Uterus (tissue), 4 donors: ENCODE measurements around the gene CDKN1B. TPM values are rescaled to one million over a fixed set of nuclear protein-coding genes. Genes with fewer than 3 reads are reported as not detected.
A peak's percentile ranks its signal among the peaks of the same experiment; 100 is the strongest.

ENCODE experiments used
- DNase-seq, 2 donors: peaks; one replicate each; pipeline ENCODE4 v3.0.0-alpha.2; 2019 to 2020
- H3K27ac ChIP-seq, 2 donors: fragments of 200-600 bp; sonication (generic); 1 replicate in 1 of 2; 2 replicates in 1 of 2; pipeline ENCODE4 v1.5.1; 2016 to 2018
- H3K27me3 ChIP-seq, 2 donors: fragments of 200-600 bp; sonication (generic); one replicate each; pipeline ENCODE4 v1.5.1; 2018 to 2019; ENCODE audit warnings: control low read depth in 1 of 2
- H3K36me3 ChIP-seq, 2 donors: fragments of 200-600 bp; sonication (generic); one replicate each; pipeline ENCODE4 v1.5.1; 2019; ENCODE audit warnings: control low read depth in 1 of 2
- H3K4me1 ChIP-seq, 2 donors: fragments of 200-600 bp; sonication (generic); one replicate each; pipeline ENCODE4 v1.5.1; 2018 to 2019; ENCODE audit warnings: control low read depth in 1 of 2
- H3K4me3 ChIP-seq, 2 donors: fragments of 200-600 bp; sonication (generic); 1 replicate in 1 of 2; 2 replicates in 1 of 2; pipeline ENCODE4 v1.5.1; 2018 to 2019; ENCODE audit warnings: mild to moderate bottlenecking in 1 of 2
- H3K9me3 ChIP-seq, 2 donors: fragments of 200-600 bp; sonication (generic); one replicate each; pipeline ENCODE4 v1.5.1; 2019; ENCODE audit warnings: control low read depth in 1 of 2
- POLR2A ChIP-seq, 2 donors: fragments of 450-650 bp; IDR thresholded peaks; one replicate each; pipeline ENCODE4 v1.6.1; 2016; ENCODE audit warnings: antibody characterized with exemption in 2 of 2, mild to moderate bottlenecking in 1 of 2, moderate library complexity in 1 of 2
- intact Hi-C: fragments of 100-400 bp; cut with DNase I; formaldehyde crosslinking; loops from one replicate; pipeline ENCODE4 v1.15.1; 2023; ENCODE audit warnings: low total_unique reads
- total RNA-seq, 4 donors: library from RNA; depleted of rRNA in 3 of 4; stranded (reverse); fragments of >200 nt in 3 of 4; gene quantifications; one replicate each; pipeline versions ENCODE4 v1.1.0 to v1.2.4, GENCODE V29; 2014 to 2023
- TF ChIP-seq, protein P1 (sequence below), 4 experiments: fragments of 200-600 bp in 2 of 4; fragments of 450-650 bp in 2 of 4; sonication (generic) in 2 of 4; IDR thresholded peaks; one replicate each; pipeline ENCODE4 v1.5.1; 2016 to 2019; ENCODE audit warnings: antibody characterized with exemption in 4 of 4, mild to moderate bottlenecking in 2 of 4, moderate library complexity in 1 of 4
- donor health status: DM: yes; HTN: yes; CAD: no.

Gene CDKN1B
- total RNA-seq, 4 donors from 2014 or later, result 40.7 to 104 (median 86.0) TPM

DNA sequence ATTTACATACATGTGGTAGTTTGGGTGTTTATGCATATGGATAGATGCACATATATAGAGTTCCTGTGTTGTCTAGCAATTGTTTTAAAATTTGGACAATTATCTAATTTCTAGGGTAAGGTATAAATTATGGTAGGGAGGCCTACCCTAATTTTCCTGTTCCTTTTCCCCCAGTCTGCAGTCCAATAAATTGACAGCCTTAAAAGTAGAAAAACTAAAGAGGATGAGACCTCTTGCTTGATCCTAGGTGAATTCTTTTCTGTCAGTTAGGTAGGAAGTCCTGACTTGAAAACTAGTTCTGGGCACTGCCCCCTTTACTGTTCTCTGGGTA, 2.1 kb upstream of the CDKN1B start:
- intact Hi-C loops, result no loop called here
- no peaks in the 10 kb centered on the region for H3K4me1 ChIP-seq

DNA sequence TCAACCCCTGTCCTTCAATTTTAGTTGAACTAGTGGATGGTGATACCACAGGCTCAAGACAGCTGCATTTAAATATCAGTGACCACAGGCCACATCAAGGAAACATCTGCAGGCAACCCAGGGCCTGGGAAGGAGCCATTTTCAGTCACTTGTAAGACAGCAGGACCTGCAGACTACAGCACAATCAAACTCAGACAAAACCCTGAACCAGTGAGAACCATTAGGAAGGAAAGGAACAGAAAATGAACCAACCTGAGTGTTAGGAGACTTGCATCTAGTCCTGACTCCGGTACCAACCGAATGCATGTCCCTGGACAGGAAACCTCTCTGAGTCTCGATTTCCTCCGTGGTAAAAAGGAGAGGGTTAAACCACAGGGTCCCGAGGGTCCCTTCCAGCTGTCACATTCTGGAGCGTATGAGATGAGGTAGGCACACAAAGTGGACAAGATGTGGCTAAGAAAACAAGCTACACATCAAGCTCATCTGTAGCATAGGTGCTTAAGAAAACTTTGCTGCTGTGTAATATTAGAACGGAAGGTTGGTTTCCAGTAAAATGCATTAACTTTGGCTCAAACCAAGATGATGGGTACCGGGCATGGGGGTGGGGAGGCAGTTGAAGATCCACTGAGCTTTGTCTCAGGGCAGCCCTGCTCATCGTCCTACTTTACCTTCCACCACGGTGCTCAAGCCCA, 1.6 kb upstream of the CDKN1B start:
- Histone ChIP-seq H3K36me3 (no peaks in the 10 kb centered on the region), H3K27ac (peak overlapping the region; percentile 100), H3K9me3 (no peaks in the 10 kb centered on the region), H3K4me1 (no peaks in the 10 kb centered on the region), H3K27me3 (no peaks in the 10 kb centered on the region), H3K4me3 (peak overlapping the region in 1 of 2 donors; percentile 98)
- no peak for DNase-seq
- intact Hi-C loops, result no loop called here
- TF ChIP-seq POLR2A (IDR thresholded peaks at IDR 0.05), result no peak
- TF ChIP-seq, protein P1, sequence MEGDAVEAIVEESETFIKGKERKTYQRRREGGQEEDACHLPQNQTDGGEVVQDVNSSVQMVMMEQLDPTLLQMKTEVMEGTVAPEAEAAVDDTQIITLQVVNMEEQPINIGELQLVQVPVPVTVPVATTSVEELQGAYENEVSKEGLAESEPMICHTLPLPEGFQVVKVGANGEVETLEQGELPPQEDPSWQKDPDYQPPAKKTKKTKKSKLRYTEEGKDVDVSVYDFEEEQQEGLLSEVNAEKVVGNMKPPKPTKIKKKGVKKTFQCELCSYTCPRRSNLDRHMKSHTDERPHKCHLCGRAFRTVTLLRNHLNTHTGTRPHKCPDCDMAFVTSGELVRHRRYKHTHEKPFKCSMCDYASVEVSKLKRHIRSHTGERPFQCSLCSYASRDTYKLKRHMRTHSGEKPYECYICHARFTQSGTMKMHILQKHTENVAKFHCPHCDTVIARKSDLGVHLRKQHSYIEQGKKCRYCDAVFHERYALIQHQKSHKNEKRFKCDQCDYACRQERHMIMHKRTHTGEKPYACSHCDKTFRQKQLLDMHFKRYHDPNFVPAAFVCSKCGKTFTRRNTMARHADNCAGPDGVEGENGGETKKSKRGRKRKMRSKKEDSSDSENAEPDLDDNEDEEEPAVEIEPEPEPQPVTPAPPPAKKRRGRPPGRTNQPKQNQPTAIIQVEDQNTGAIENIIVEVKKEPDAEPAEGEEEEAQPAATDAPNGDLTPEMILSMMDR (IDR thresholded peaks at IDR 0.05), result no peak

More for the DNA sequence above, 2.1 kb upstream of the CDKN1B start:
- TF ChIP-seq POLR2A (IDR thresholded peaks at IDR 0.05), result no peak
- TF ChIP-seq, protein P1 (IDR thresholded peaks at IDR 0.05), result no peak
- DNase-seq, result no peak
- Histone ChIP-seq H3K9me3 (no peaks in the 10 kb centered on the region), H3K4me3 (no peak overlapping the region), H3K27ac (peak overlapping the region; percentile 100), H3K27me3 (no peaks in the 10 kb centered on the region), H3K36me3 (no peaks in the 10 kb centered on the region)

DNA sequence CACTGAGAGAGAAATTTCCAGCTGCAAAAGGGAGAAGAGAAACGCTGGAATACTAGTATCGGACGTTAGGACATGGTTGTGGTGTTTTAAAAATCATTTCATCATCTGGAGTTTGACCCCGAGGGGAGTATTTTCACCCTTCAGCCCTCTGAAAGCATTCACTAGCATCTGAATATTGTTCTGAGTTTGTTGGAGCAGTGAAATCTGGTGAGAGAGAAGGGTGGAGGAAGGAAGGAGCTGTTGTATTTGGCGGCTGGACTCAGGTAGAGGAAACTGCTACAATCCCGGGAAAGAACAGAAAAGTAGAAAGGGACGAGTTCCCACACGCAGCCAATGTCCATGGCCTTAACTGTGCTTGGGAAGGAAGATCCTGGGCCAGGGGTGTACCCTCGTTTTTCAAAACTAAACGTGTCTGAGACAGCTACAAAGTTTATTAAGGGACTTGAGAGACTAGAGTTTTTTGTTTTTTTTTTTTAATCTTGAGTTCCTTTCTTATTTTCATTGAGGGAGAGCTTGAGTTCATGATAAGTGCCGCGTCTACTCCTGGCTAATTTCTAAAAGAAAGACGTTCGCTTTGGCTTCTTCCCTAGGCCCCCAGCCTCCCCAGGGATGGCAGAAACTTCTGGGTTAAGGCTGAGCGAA, 896 bp upstream of the CDKN1B start:
- TF ChIP-seq, protein P1 (IDR thresholded peaks at IDR 0.05), result no peak
- TF ChIP-seq POLR2A (IDR thresholded peaks at IDR 0.05), result no peak
- no peaks in the 10 kb centered on the region for H3K4me1 ChIP-seq
- no peaks in the 10 kb centered on the region for H3K36me3 ChIP-seq
- peak overlapping the region; percentile 100 for H3K27ac ChIP-seq
- peak overlapping the region; percentile 98 to 99 for H3K4me3 ChIP-seq
- H3K27me3 ChIP-seq, result no peaks in the 10 kb centered on the region
- intact Hi-C loops, result no loop called here
- no peaks in the 10 kb centered on the region for H3K9me3 ChIP-seq
- peak in 1 of 2 donors; percentile 60 for DNase-seq

DNA sequence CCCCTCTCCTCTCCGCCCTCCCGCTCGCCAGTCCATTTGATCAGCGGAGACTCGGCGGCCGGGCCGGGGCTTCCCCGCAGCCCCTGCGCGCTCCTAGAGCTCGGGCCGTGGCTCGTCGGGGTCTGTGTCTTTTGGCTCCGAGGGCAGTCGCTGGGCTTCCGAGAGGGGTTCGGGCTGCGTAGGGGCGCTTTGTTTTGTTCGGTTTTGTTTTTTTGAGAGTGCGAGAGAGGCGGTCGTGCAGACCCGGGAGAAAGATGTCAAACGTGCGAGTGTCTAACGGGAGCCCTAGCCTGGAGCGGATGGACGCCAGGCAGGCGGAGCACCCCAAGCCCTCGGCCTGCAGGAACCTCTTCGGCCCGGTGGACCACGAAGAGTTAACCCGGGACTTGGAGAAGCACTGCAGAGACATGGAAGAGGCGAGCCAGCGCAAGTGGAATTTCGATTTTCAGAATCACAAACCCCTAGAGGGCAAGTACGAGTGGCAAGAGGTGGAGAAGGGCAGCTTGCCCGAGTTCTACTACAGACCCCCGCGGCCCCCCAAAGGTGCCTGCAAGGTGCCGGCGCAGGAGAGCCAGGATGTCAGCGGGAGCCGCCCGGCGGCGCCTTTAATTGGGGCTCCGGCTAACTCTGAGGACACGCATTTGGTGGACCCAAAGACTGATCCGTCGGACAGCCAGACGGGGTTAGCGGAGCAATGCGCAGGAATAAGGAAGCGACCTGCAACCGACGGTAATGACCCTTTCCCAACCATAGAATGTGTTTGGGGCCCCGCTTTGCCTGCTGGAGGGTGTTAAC, 615 bp downstream of the CDKN1B start:
- intact Hi-C loops, result loop anchor here (1.0 kb wide), 1 partner anchor 8 kb away; no protein-coding TSS in a partner anchor
- no peaks in the 10 kb centered on the region for H3K36me3 ChIP-seq
- no peaks in the 10 kb centered on the region for H3K27me3 ChIP-seq
- TF ChIP-seq POLR2A (IDR thresholded peaks at IDR 0.05), result no peak
- TF ChIP-seq, protein P1 (IDR thresholded peaks at IDR 0.05), result no peak
- peak overlapping the region; percentile 100 for H3K27ac ChIP-seq
- H3K4me1 ChIP-seq, result peaks cover 0 to 8% of the 10 kb centered on the region in 2 donors
- peak overlapping the region; percentile 98 to 99 for H3K4me3 ChIP-seq
- no peak for DNase-seq
- no peaks in the 10 kb centered on the region for H3K9me3 ChIP-seq

DNA sequence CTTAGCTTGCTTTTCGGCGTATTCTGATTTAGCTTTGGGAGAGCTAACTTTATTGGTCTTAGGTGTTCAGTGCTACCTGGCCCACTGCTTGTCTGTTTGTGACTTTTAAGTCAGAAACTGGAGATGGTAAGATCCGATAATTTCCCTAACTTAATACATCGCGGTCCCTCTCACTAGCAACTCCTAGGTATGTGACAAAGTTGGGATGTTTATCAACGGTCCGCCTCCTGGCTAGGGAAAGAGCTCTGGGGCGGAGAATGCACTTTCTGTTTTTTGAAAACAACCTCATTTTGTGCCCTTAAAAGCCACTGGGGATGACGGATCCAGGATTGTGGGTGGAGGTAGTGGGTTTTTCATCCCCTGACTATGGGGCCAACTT, 1.2 kb downstream of the CDKN1B start:
- TF ChIP-seq POLR2A (IDR thresholded peaks at IDR 0.05), result no peak
- TF ChIP-seq, protein P1 (IDR thresholded peaks at IDR 0.05), result no peak
- Histone ChIP-seq H3K27me3 (no peaks in the 10 kb centered on the region), H3K4me3 (peak overlapping the region; percentile 98 to 99), H3K9me3 (no peaks in the 10 kb centered on the region), H3K27ac (peak overlapping the region; percentile 100), H3K4me1 (peaks cover 0 to 8% of the 10 kb centered on the region in 2 donors), H3K36me3 (no peaks in the 10 kb centered on the region)
- DNase-seq, result no peak
- intact Hi-C loops, result no loop called here
